GM12873 (cell line): ENCODE results near the gene UQCRH.

Experiments used
- CTCF ChIP-seq: IDR thresholded peaks from 2 replicates; pipeline ENCODE4 v1.5.1; 2012; ENCODE audit warnings: low read depth, mild to moderate bottlenecking, moderate library complexity, low read length, control low read depth; ENCODE audit not compliant: insufficient read depth; ENCODE audit errors: missing control alignments

UQCRH gene

GRCh38 chr1:46301406-46301807, 2.1 kb upstream of the UQCRH start:
- no peak for TF ChIP-seq CTCF

GRCh38 chr1:46301808-46302640, 1.5 kb upstream of the UQCRH start:
- TF ChIP-seq CTCF: peak; percentile 53

- TF ChIP-seq CTCF: no peak
Observed at GRCh38 chr1:46302641-46303037, 859 bp upstream of the UQCRH start.

GRCh38 chr1:46303872-46304326, 401 bp downstream of the UQCRH start:
- TF ChIP-seq CTCF: no peak

GRCh38 chr1:46306159-46306530, 2.6 kb downstream of the UQCRH start:
- no peak for TF ChIP-seq CTCF

- no peak for TF ChIP-seq CTCF
Observed at GRCh38 chr1:46309401-46310159, 6.1 kb downstream of the UQCRH start.

- no peak for TF ChIP-seq CTCF
Observed at GRCh38 chr1:46310321-46310720, 6.8 kb downstream of the UQCRH start.
